ENCODE results near the gene TAF1A.

The TAF1A gene

DNA sequence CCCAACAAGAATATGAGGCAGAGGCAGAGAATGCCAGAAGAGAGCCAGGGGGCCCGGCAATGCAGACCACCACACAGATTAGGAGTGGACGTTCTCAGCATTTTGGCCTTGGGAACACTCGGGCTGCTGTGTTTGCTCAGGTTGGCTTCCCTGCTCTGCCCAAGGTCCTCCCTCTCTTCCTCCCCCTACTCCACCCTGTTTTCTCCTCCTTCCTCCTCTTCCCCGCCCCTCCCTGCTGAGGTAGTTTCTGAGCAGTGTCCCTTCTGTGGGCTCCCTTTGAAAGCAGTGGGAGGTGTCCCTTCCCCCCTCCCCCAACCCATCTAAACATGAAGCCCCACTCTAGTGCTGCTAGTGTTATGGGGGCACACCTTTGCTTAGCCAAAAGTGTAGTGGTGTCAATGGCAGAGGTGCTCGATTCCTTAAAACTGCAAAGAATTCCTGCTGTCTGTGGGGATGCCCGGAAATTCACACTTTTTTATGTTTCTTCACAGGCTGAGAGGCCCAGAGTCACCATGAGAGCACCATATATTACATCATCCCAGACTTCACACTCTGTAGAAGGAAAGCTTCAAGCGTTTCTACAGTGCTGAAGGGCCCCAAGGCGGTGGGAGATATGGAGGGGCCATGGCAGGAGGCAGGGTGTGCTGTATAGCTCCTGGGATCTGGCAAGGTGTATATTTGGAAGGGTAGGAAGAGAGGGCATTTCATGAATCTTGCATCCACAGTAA, 41.6 kb downstream of the TAF1A start, which contains the start of gene HHIPL2:
TSS of gene HHIPL2 (minus strand) at position 161 of the 728 bp plus-strand sequence. CDS start at position 101, 60 bp downstream.
- H4K20me1 ChIP-seq (ENCODE audit: low read depth, low read length): no peaks in the 10 kb centered on the region
- no peaks in the 10 kb centered on the region for H3K27me3 ChIP-seq (ENCODE audit: low read length)
- no peaks in the 10 kb centered on the region for H3K36me3 ChIP-seq (ENCODE audit: low read length)
- no peaks in the 10 kb centered on the region for H3F3A ChIP-seq (ENCODE audit: insufficient read depth)
- no peak within 1 kb of the TSS for H3K27ac ChIP-seq (ENCODE audit: low read depth, low read length)
- no peaks in the 10 kb centered on the region for H3K9me2 ChIP-seq (replicated peaks; ENCODE audit: insufficient read depth, low read length)
- TF ChIP-seq, protein P1, sequence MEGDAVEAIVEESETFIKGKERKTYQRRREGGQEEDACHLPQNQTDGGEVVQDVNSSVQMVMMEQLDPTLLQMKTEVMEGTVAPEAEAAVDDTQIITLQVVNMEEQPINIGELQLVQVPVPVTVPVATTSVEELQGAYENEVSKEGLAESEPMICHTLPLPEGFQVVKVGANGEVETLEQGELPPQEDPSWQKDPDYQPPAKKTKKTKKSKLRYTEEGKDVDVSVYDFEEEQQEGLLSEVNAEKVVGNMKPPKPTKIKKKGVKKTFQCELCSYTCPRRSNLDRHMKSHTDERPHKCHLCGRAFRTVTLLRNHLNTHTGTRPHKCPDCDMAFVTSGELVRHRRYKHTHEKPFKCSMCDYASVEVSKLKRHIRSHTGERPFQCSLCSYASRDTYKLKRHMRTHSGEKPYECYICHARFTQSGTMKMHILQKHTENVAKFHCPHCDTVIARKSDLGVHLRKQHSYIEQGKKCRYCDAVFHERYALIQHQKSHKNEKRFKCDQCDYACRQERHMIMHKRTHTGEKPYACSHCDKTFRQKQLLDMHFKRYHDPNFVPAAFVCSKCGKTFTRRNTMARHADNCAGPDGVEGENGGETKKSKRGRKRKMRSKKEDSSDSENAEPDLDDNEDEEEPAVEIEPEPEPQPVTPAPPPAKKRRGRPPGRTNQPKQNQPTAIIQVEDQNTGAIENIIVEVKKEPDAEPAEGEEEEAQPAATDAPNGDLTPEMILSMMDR (IDR thresholded peaks at IDR 0.05; ENCODE audit: insufficient read depth, low read length, poor library complexity, severe bottlenecking): no peak
- no peak for TF ChIP-seq EZH2phosphoT487 (conservative IDR thresholded peaks at IDR 0.05; ENCODE audit: low read length)
- H3K4me2 ChIP-seq (ENCODE audit: low read depth, low read length, poor library complexity, severe bottlenecking): no peak within 1 kb of the TSS
- no peaks in the 10 kb centered on the region for H3K79me2 ChIP-seq (ENCODE audit: insufficient read depth, low read length)
- no peak within 1 kb of the TSS for H3K9ac ChIP-seq (ENCODE audit: low read length)
- H2AFZ ChIP-seq (ENCODE audit: low read depth, low read length, severe bottlenecking): no peak within 1 kb of the TSS
- no peak within 1 kb of the TSS for H3K4me3 ChIP-seq (ENCODE audit: insufficient read depth, low read length, poor library complexity, severe bottlenecking)
- H3K9me3 ChIP-seq (ENCODE audit: insufficient read depth, low read length): no peaks in the 10 kb centered on the region

DNA sequence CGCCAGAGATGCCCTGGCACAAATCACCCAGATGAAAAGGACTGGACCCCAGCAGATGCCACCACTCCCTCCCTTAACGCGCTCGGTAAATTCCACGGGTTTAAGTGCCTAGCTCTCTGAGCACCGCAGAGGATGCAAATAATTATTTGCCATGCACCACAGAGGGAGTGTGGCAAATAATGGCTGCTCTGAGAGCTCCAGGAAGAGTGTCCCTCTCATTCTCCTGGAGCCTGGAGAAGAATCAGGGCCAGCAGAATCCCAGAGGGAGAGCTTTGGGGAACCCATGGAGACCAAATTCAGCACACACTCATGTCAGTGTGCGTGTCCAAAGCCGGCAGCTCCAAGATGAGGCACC, 42.5 kb downstream of the TAF1A start:
- Histone ChIP-seq H3F3A (ENCODE audit: insufficient read depth) (no peaks in the 10 kb centered on the region), H3K9me3 (ENCODE audit: insufficient read depth, low read length) (no peaks in the 10 kb centered on the region), H2AFZ (ENCODE audit: low read depth, low read length, severe bottlenecking) (no peak overlapping the region), H3K9me2 (replicated peaks; ENCODE audit: insufficient read depth, low read length) (no peaks in the 10 kb centered on the region), H4K20me1 (ENCODE audit: low read depth, low read length) (no peaks in the 10 kb centered on the region), H3K4me3 (ENCODE audit: insufficient read depth, low read length, poor library complexity, severe bottlenecking) (no peak overlapping the region), H3K27ac (ENCODE audit: low read depth, low read length) (no peak overlapping the region), H3K9ac (ENCODE audit: low read length) (no peak overlapping the region), H3K27me3 (ENCODE audit: low read length) (no peaks in the 10 kb centered on the region), H3K79me2 (ENCODE audit: insufficient read depth, low read length) (no peaks in the 10 kb centered on the region), H3K4me2 (ENCODE audit: low read depth, low read length, poor library complexity, severe bottlenecking) (no peak overlapping the region), H3K36me3 (ENCODE audit: low read length) (no peaks in the 10 kb centered on the region)
- TF ChIP-seq EZH2phosphoT487 (conservative IDR thresholded peaks at IDR 0.05; ENCODE audit: low read length): no peak
- TF ChIP-seq, protein P1 (IDR thresholded peaks at IDR 0.05; ENCODE audit: insufficient read depth, low read length, poor library complexity, severe bottlenecking): no peak

DNA sequence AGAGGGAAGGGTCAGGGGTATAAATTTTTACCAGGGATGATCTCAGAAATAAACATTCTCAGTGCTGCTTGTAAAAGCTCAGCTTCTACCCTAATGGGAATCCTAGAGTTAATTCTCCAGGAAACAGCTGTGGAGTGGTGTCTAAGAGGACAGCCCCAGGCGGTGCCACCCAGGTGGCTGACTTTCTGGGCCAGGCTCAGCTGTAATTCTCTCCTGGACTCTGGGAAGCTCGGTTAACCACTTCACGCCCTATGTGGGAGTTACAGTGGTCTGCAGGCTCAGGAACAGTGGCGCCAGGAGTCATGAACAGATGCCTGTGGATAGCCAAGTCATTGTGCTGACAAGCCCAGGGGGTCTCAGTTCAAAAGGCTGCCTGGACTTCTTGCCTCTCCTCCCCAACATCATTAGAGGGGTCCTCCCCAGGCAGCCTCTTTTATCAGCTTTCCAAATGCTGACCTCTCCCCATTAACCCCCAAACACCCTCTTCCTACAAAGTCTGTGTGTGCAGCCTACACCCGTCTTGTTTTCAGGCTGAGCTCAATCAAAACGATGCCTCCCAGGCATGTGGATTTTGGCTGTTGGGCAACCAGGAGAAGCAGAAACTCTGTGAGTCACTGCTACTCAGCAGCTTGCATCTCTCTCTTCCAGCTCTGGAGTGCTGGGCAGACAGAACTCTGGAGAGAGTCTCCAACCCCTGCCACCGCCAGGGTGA, 43.0 kb downstream of the TAF1A start:
- H3K4me3 ChIP-seq (ENCODE audit: insufficient read depth, low read length, poor library complexity, severe bottlenecking): no peak overlapping the region
- no peak overlapping the region for H3K4me2 ChIP-seq (ENCODE audit: low read depth, low read length, poor library complexity, severe bottlenecking)
- no peaks in the 10 kb centered on the region for H3K27me3 ChIP-seq (ENCODE audit: low read length)
- H3K9ac ChIP-seq (ENCODE audit: low read length): no peak overlapping the region
- H4K20me1 ChIP-seq (ENCODE audit: low read depth, low read length): no peaks in the 10 kb centered on the region
- no peaks in the 10 kb centered on the region for H3K79me2 ChIP-seq (ENCODE audit: insufficient read depth, low read length)
- H3K36me3 ChIP-seq (ENCODE audit: low read length): no peaks in the 10 kb centered on the region
- no peaks in the 10 kb centered on the region for H3K9me3 ChIP-seq (ENCODE audit: insufficient read depth, low read length)
- TF ChIP-seq, protein P1 (IDR thresholded peaks at IDR 0.05; ENCODE audit: insufficient read depth, low read length, poor library complexity, severe bottlenecking): no peak
- no peak for TF ChIP-seq EZH2phosphoT487 (conservative IDR thresholded peaks at IDR 0.05; ENCODE audit: low read length)
- H3K27ac ChIP-seq (ENCODE audit: low read depth, low read length): no peak overlapping the region
- H2AFZ ChIP-seq (ENCODE audit: low read depth, low read length, severe bottlenecking): no peak overlapping the region
- H3F3A ChIP-seq (ENCODE audit: insufficient read depth): no peaks in the 10 kb centered on the region
- H3K9me2 ChIP-seq (replicated peaks; ENCODE audit: insufficient read depth, low read length): no peaks in the 10 kb centered on the region

All from SU-DHL-6 (cell line).